Osteoblast (primary cell): ENCODE measurements around the gene RBM26. TPM values are rescaled to one million over a fixed set of nuclear protein-coding genes. Genes with fewer than 3 reads are reported as not detected.

Experiments
- DNase-seq: peaks from one replicate; pipeline ENCODE4 v3.0.0; 2011; ENCODE audit warnings: low spot score, mixed read lengths; ENCODE audit not compliant: insufficient read length; ENCODE audit errors: missing footprints
- H2AFZ ChIP-seq: 2 replicates; pipeline ENCODE4 v1.6.0; 2011; ENCODE audit warnings: mild to moderate bottlenecking, low read length
- H3K27ac ChIP-seq: 2 replicates; pipeline ENCODE4 v1.5.1; 2011; ENCODE audit warnings: mild to moderate bottlenecking, low read depth, low read length, moderate library complexity
- H3K27me3 ChIP-seq: 2 replicates; pipeline ENCODE4 v1.6.0; 2012; ENCODE audit warnings: mild to moderate bottlenecking, control low read depth, inconsistent platforms, low read length, moderate library complexity; ENCODE audit not compliant: insufficient read depth
- H3K36me3 ChIP-seq: 2 replicates; pipeline ENCODE4 v1.5.1; 2011; ENCODE audit warnings: mild to moderate bottlenecking, low read length, control low read depth, moderate library complexity; ENCODE audit not compliant: insufficient read depth
- H3K4me1 ChIP-seq: 2 replicates; pipeline ENCODE4 v1.5.1; 2011; ENCODE audit warnings: mild to moderate bottlenecking, low read length, control low read depth, moderate library complexity; ENCODE audit not compliant: insufficient read depth
- H3K4me2 ChIP-seq: 2 replicates; pipeline ENCODE4 v1.6.0; 2011; ENCODE audit warnings: mild to moderate bottlenecking, low read length; ENCODE audit not compliant: insufficient read depth
- H3K4me3 ChIP-seq: fragments of 200-600 bp; sonication (generic); 3 replicates; pipeline ENCODE4 v1.5.1; 2012; ENCODE audit warnings: mild to moderate bottlenecking, low read length, inconsistent platforms; ENCODE audit not compliant: insufficient read depth
- H3K79me2 ChIP-seq: 2 replicates; pipeline ENCODE4 v1.6.0; 2012; ENCODE audit warnings: mild to moderate bottlenecking, low read length, control low read depth, inconsistent platforms; ENCODE audit not compliant: insufficient read depth
- H3K9me3 ChIP-seq: 2 replicates; pipeline ENCODE4 v1.5.1; 2011; ENCODE audit warnings: low read depth, low read length, control low read depth
- H4K20me1 ChIP-seq: 2 replicates; pipeline ENCODE4 v1.6.0; 2012; ENCODE audit warnings: mild to moderate bottlenecking, low read length, control low read depth; ENCODE audit not compliant: insufficient read depth
- CTCF ChIP-seq: IDR thresholded peaks from 2 replicates; pipeline ENCODE4 v1.5.1; 2011; ENCODE audit warnings: mild to moderate bottlenecking, low read depth, low read length, moderate library complexity; ENCODE audit errors: extremely low read depth
- total RNA-seq: library from RNA; depleted of rRNA; stranded (reverse); fragments of >200 nt; gene quantifications from 2 replicates; pipeline ENCODE4 v1.2.3, GENCODE V29; 2012

The RBM26 gene
- total RNA-seq, 1 donor, result 35.5 TPM

- Histone ChIP-seq H3K4me2 (no peak overlapping the region), H3K4me3 (no peak overlapping the region), H3K27me3 (no peaks in the 10 kb centered on the region), H3K79me2 (no peaks in the 10 kb centered on the region), H4K20me1 (no peaks in the 10 kb centered on the region), H3K36me3 (no peaks in the 10 kb centered on the region), H3K4me1 (no peaks in the 10 kb centered on the region), H2AFZ (no peak overlapping the region), H3K27ac (no peak overlapping the region), H3K9me3 (no peaks in the 10 kb centered on the region)
- no peak for TF ChIP-seq CTCF
- DNase-seq, result no peak
These were observed 7.5 kb upstream of the RBM26 start for GRCh38 chr13:79413521-79413920.

GRCh38 chr13:79409828-79410227, 3.8 kb upstream of the RBM26 start:
- DNase-seq, result no peak
- no peaks in the 10 kb centered on the region for H3K9me3 ChIP-seq
- H3K27ac ChIP-seq, result no peak overlapping the region
- H3K36me3 ChIP-seq, result no peaks in the 10 kb centered on the region
- H4K20me1 ChIP-seq, result no peaks in the 10 kb centered on the region
- TF ChIP-seq CTCF, result no peak
- peaks cover 12% of the 10 kb centered on the region for H3K4me1 ChIP-seq
- no peaks in the 10 kb centered on the region for H3K27me3 ChIP-seq
- no peak overlapping the region for H3K4me2 ChIP-seq
- H3K4me3 ChIP-seq, result no peak overlapping the region
- peaks cover 25% of the 10 kb centered on the region for H3K79me2 ChIP-seq
- no peak overlapping the region for H2AFZ ChIP-seq

GRCh38 chr13:79407349-79407979, 1.4 kb upstream of the RBM26 start:
- no peak for TF ChIP-seq CTCF
- Histone ChIP-seq H3K27me3 (no peaks in the 10 kb centered on the region), H4K20me1 (peaks cover 18% of the 10 kb centered on the region), H2AFZ (no peak overlapping the region), H3K79me2 (peaks cover 49% of the 10 kb centered on the region), H3K4me1 (peaks cover 36% of the 10 kb centered on the region), H3K36me3 (no peaks in the 10 kb centered on the region), H3K9me3 (no peaks in the 10 kb centered on the region), H3K4me2 (peak overlapping the region; percentile 92), H3K4me3 (peak overlapping the region; percentile 80), H3K27ac (no peak overlapping the region)
- no peak for DNase-seq

- Histone ChIP-seq H3K4me1 (peaks cover 37% of the 10 kb centered on the region), H3K27ac (peak overlapping the region; percentile 92), H3K27me3 (no peaks in the 10 kb centered on the region), H2AFZ (peak overlapping the region; percentile 96), H3K4me2 (peak overlapping the region; percentile 92), H4K20me1 (peaks cover 23% of the 10 kb centered on the region), H3K4me3 (peak overlapping the region; percentile 80), H3K36me3 (no peaks in the 10 kb centered on the region), H3K9me3 (no peaks in the 10 kb centered on the region), H3K79me2 (peaks cover 58% of the 10 kb centered on the region)
- TF ChIP-seq CTCF, result no peak
- DNase-seq, result no peak
These were observed 498 bp upstream of the RBM26 start for GRCh38 chr13:79406597-79406908.
